K562 (cell line): ENCODE results near the gene FAM98C. TPM values are rescaled to one million over a fixed set of nuclear protein-coding genes. Genes with fewer than 3 reads are reported as not detected.

Experiments used
- CAMTA2 ChIP-seq: fragments of 250-450 bp; sonication (Bioruptor Pico); conservative IDR thresholded peaks from 2 replicates; pipeline ENCODE4 v1.5.1; 2022
- CBFA2T3 ChIP-seq: fragments of 450-650 bp; IDR thresholded peaks from 2 replicates; pipeline ENCODE4 v1.6.1; 2017
- CBX3 ChIP-seq, 2 experiments: IDR thresholded peaks; 1 replicate in 1 of 2; 2 replicates in 1 of 2; pipeline ENCODE4 v1.6.1; 2012; ENCODE audit warnings: inconsistent platforms in 2 of 2, low read length in 2 of 2, borderline replicate concordance in 1 of 2, control low read depth in 1 of 2
- HNRNPK ChIP-seq: fragments of 200-400 bp; formaldehyde crosslinking; IDR thresholded peaks from one replicate; pipeline ENCODE4 v1.6.1; 2018; ENCODE audit warnings: mild to moderate bottlenecking, low read depth, low read length; ENCODE audit not compliant: poor library complexity, severe bottlenecking
- KLF1 ChIP-seq: fragments of 450-650 bp; IDR thresholded peaks from 2 replicates; pipeline ENCODE4 v1.6.1; 2016; ENCODE audit warnings: missing genetic modification characterization, missing compliant biosample characterization
- NR3C1 ChIP-seq: sonication (generic); formaldehyde crosslinking; IDR thresholded peaks from 2 replicates; pipeline ENCODE4 v1.8.1; 2022; ENCODE audit warnings: missing genetic modification reagents
- RFX1 ChIP-seq: fragments of 450-650 bp; IDR thresholded peaks from 2 replicates; pipeline ENCODE4 v1.6.1; 2016; ENCODE audit warnings: mild to moderate bottlenecking, moderate library complexity
- RUNX1 ChIP-seq: sonication (generic); IDR thresholded peaks from 2 replicates; pipeline ENCODE4 v1.6.1; 2016; ENCODE audit warnings: antibody characterized with exemption, low read depth
- SRF ChIP-seq, 2 experiments: fragments of 250-450, 450-650 bp in 1 of 2; sonication (Bioruptor Pico) in 1 of 2; sonication (generic) in 1 of 2; formaldehyde crosslinking; IDR thresholded peaks; 2 replicates each; pipeline versions ENCODE4 v1.5.0 to v1.5.1; 2020 to 2022; ENCODE audit warnings: mild to moderate bottlenecking in 1 of 2, missing genetic modification reagents in 1 of 2
- YBX1 ChIP-seq: fragments of 450-650 bp; IDR thresholded peaks from 2 replicates; pipeline ENCODE4 v1.7.1; 2016; ENCODE audit warnings: mild to moderate bottlenecking
- ZBTB7A ChIP-seq: IDR thresholded peaks from 2 replicates; pipeline ENCODE4 v1.6.1; 2011; ENCODE audit warnings: low read depth, mild to moderate bottlenecking, low read length, moderate library complexity, borderline replicate concordance; ENCODE audit not compliant: control insufficient read depth
- ZC3H8 ChIP-seq: fragments of 450-650 bp; IDR thresholded peaks from 2 replicates; pipeline ENCODE4 v1.6.1; 2017
- ZNF124 ChIP-seq: sonication (generic); formaldehyde crosslinking; IDR thresholded peaks from 2 replicates; pipeline ENCODE4 v1.8.1; 2022; ENCODE audit warnings: missing genetic modification reagents
- ZNF263 ChIP-seq: sonication (generic); formaldehyde crosslinking; IDR thresholded peaks from 2 replicates; pipeline ENCODE4 v1.8.0; 2022; ENCODE audit warnings: mild to moderate bottlenecking, missing genetic modification reagents, borderline replicate concordance
- ZNF324 ChIP-seq: fragments of 250-450 bp; sonication (Bioruptor Pico); IDR thresholded peaks from 2 replicates; pipeline ENCODE4 v1.4.0; 2020; ENCODE audit warnings: mild to moderate bottlenecking
- ZNF766 ChIP-seq: fragments of 200-800 bp; sonication (Bioruptor generic); conservative IDR thresholded peaks from 2 replicates; pipeline ENCODE4 v1.6.1; 2016; ENCODE audit warnings: missing genetic modification characterization, missing compliant biosample characterization
- polyA plus RNA-seq, 8 experiments: library from polyadenylated mRNA; depleted of rRNA in 4 of 8; stranded (reverse) in 5 of 8; unstranded in 3 of 8; fragments of >200 nt; fragmentation: Nextera tagmentation in 2 of 8; fragmentation: Illumina TruSeq in 1 of 8; extraction: Ambion mirVana in 2 of 8; extraction: Trizol in 1 of 8; gene quantifications; 2 replicates each; pipeline versions ENCODE4 v1.2.1 to v1.2.3, GENCODE V29; 2011 to 2014; ENCODE audit warnings: inconsistent platforms in 1 of 8, missing spikeins in 1 of 8
- total RNA-seq, 7 experiments: library from RNA; depleted of rRNA in 6 of 7; stranded (reverse); fragments of >200 nt in 6 of 7; fragmentation: Illumina TruSeq in 2 of 7; extraction: Trizol in 2 of 7; gene quantifications; 2 replicates each; pipeline versions ENCODE4 v1.2.1 to v1.2.3, GENCODE V29; 2011 to 2021; ENCODE audit warnings: low replicate concordance in 1 of 7
- TF ChIP-seq, protein P1 (sequence below), 2 experiments: fragments of 450-650 bp; formaldehyde crosslinking in 1 of 2; IDR thresholded peaks; 2 replicates each; pipeline versions ENCODE4 v1.4.0 to v1.6.1; 2014 to 2020; ENCODE audit warnings: mild to moderate bottlenecking in 2 of 2, borderline replicate concordance in 1 of 2, low read depth in 1 of 2
- TF ChIP-seq, protein P2 (sequence below): fragments of 450-650 bp; conservative IDR thresholded peaks from 2 replicates; pipeline ENCODE4 v1.6.1; 2016; ENCODE audit warnings: missing genetic modification characterization, low read depth, mild to moderate bottlenecking, control low read depth, missing compliant biosample characterization

The FAM98C gene
- total and polyA plus RNA-seq, 9 of the 15 experiments (the other 6 are each of a cell fraction or from before 2014, with no cell fraction given): 1.7 to 43.8 (median 13.7) TPM

DNA sequence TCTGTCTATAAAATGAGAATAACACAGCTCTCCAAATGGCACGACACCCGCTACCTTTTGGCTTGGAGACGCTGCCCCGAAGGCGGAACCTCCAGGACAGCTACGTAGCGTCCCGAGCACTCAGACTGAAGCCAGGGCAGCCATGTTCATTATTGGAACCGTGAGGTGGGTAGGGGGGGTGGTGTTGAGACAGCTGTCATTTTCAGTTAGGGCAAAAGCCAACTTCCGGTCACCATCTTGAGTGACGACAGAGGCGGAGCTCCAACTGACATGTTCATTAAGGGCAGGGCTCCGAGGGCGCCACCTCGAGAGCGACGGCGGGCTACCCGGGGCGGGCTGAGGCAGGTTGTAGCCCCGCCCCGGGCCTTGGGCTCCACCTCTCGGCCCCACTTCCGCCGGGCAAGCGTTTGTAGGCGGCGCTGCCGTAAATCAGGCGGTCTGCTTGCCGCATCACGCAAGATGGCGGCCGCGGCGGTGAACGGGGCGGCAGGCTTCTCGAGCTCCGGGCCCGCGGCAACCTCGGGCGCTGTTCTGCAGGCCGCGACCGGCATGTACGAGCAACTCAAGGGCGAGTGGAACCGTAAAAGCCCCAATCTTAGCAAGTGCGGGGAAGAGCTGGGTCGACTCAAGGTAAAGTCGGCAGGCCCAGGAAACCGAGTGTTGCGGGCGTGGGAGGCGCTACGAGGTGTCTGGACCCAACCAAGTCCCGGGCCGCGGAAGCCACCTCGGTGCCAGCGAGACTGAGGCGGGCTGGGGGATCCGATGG, 28.4 kb upstream of the FAM98C start, which contains the start of gene PSMD8 (continued):
- TF ChIP-seq, protein P1, sequence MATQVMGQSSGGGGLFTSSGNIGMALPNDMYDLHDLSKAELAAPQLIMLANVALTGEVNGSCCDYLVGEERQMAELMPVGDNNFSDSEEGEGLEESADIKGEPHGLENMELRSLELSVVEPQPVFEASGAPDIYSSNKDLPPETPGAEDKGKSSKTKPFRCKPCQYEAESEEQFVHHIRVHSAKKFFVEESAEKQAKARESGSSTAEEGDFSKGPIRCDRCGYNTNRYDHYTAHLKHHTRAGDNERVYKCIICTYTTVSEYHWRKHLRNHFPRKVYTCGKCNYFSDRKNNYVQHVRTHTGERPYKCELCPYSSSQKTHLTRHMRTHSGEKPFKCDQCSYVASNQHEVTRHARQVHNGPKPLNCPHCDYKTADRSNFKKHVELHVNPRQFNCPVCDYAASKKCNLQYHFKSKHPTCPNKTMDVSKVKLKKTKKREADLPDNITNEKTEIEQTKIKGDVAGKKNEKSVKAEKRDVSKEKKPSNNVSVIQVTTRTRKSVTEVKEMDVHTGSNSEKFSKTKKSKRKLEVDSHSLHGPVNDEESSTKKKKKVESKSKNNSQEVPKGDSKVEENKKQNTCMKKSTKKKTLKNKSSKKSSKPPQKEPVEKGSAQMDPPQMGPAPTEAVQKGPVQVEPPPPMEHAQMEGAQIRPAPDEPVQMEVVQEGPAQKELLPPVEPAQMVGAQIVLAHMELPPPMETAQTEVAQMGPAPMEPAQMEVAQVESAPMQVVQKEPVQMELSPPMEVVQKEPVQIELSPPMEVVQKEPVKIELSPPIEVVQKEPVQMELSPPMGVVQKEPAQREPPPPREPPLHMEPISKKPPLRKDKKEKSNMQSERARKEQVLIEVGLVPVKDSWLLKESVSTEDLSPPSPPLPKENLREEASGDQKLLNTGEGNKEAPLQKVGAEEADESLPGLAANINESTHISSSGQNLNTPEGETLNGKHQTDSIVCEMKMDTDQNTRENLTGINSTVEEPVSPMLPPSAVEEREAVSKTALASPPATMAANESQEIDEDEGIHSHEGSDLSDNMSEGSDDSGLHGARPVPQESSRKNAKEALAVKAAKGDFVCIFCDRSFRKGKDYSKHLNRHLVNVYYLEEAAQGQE (IDR thresholded peaks at IDR 0.05; ENCODE audit: borderline replicate concordance): peak; percentile 28; the same call in 1 of the 2 replicates
- TF ChIP-seq, protein P1 (CRISPR knock-in tag; IDR thresholded peaks at IDR 0.05; ENCODE audit: low read depth): peak; percentile 63; the same call in 1 of the 2 replicates
- TF ChIP-seq KLF1 (tag) (no peak), ZBTB7A (no peak), RUNX1 (no peak; the same call in 1 of the 2 replicates), YBX1 (no peak), RFX1 (no peak), HNRNPK (no peak), ZNF124 (CRISPR knock-in tag) (no peak), ZNF263 (peak; percentile 41; the same call in 1 of the 2 replicates), CAMTA2 (no peak), NR3C1 (CRISPR knock-in tag) (no peak), SRF (CRISPR knock-in tag; IDR thresholded peaks at IDR 0.05) (peak in 1 of 2 experiments; percentile 87; a peak in 2 of 4 replicates), ZNF324 (CRISPR knock-in tag) (no peak), CBFA2T3 (no peak), ZC3H8 (no peak), ZNF766 (peak; percentile 84), CBX3 (IDR thresholded peaks at IDR 0.05; ENCODE audit: borderline replicate concordance in 1 of 2, low read length in 2 of 2) (peak in 1 of 2 experiments; percentile 45; a peak in 1 of 3 replicates)
- TF ChIP-seq, protein P2, sequence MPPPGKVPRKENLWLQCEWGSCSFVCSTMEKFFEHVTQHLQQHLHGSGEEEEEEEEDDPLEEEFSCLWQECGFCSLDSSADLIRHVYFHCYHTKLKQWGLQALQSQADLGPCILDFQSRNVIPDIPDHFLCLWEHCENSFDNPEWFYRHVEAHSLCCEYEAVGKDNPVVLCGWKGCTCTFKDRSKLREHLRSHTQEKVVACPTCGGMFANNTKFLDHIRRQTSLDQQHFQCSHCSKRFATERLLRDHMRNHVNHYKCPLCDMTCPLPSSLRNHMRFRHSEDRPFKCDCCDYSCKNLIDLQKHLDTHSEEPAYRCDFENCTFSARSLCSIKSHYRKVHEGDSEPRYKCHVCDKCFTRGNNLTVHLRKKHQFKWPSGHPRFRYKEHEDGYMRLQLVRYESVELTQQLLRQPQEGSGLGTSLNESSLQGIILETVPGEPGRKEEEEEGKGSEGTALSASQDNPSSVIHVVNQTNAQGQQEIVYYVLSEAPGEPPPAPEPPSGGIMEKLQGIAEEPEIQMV (tag): no peak
